ENCODE results near the gene WRNIP1. TPM values are rescaled to one million over a fixed set of nuclear protein-coding genes. Genes with fewer than 3 reads are reported as not detected.

WRNIP1 gene
- total and polyA plus RNA-seq, 10 of the 15 experiments (the other 5 are each of a cell fraction or from before 2014, with no cell fraction given) = 9.3 to 30.5 (median 24.3) TPM

DNA sequence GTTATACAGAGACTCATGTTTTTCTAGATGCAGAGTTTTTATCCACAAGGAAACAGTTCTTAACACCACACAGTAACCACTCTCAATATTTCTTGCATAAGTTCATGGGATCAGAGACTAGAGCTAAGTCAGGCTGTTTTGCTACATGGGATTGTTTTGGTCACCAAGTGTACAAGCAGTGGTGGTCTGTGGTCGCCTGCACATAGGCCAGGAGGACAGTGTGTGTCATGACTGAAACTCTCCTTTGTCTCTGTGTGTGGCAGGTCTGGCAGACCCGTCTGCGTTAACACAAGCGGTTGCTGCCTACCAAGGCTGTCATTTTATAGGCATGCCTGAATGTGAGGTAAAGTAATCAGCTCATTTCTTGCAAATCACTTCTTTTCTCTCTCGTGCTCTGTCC is 18.9 kb downstream of the WRNIP1 start:
- 72% methylated on average over 5 of the region's 5 CpGs for WGBS (ENCODE audit: insufficient coverage, insufficient replicate concordance, low lambda C conversion rate, missing lambda C conversion rate)
- Histone ChIP-seq H2AFZ (ENCODE audit: control insufficient read depth, low read depth, low read length) (no peak overlapping the region), H3K4me3 (no peak overlapping the region), H3K27me3 (replicated peaks in 1 of 2; ENCODE audit: control insufficient read depth in 2 of 2, insufficient read depth in 2 of 2, low read length in 1 of 2) (no peaks in the 10 kb centered on the region), H3K27ac (ENCODE audit: control insufficient read depth, insufficient read depth) (no peak overlapping the region), H4K20me1 (ENCODE audit: control insufficient read depth, insufficient read depth) (no peaks in the 10 kb centered on the region; the same call in 1 of the 2 replicates), H3K9ac (ENCODE audit: control insufficient read depth, insufficient read depth, low read length) (no peak overlapping the region), H3K4me2 (ENCODE audit: control insufficient read depth, insufficient read depth) (no peak overlapping the region), H3K4me1 (ENCODE audit: control insufficient read depth, insufficient read depth, low read length) (no peaks in the 10 kb centered on the region), H3K36me3 (ENCODE audit: control insufficient read depth in 2 of 2, insufficient read depth in 2 of 2, low read length in 1 of 2) (peaks cover 24 to 28% of the 10 kb centered on the region in 2 experiments), H3K9me3 (replicated peaks; ENCODE audit: control insufficient read depth, insufficient read depth, low read length) (no peaks in the 10 kb centered on the region), H3K79me2 (ENCODE audit: control insufficient read depth, insufficient read depth, low read length) (no peaks in the 10 kb centered on the region; the same call in 1 of the 2 replicates)
- ATAC-seq (no peak), DNase-seq (ENCODE audit: low read depth, low spot score) (no peak), FAIRE-seq (no peak)
- no TSS peak for BruUV-seq (replicated peaks)
- POLR2A ChIA-PET = no interaction called here
- RAD21 ChIA-PET (ENCODE audit: unreplicated experiment) = interaction anchor here (0.6 to 1.5 kb wide), 2 partner anchors 15 to 128 kb away, joined by 4 to 5 read pairs; no protein-coding TSS in a partner anchor
- intact Hi-C loops (cut with micrococcal nuclease; ENCODE audit: unreplicated experiment) = no loop called here
- SMC1A ChIA-PET (ENCODE audit: uncharacterized antibody, unreplicated experiment) = interaction anchor here (1.4 kb wide), 1 partner anchor 15 kb away, joined by 4 read pairs; no protein-coding TSS in a partner anchor
- CTCF ChIA-PET = interaction anchor here (0.7 to 1.9 kb wide), 4 partner anchors 9 to 148 kb away, joined by 3 to 8 read pairs (median 5); no protein-coding TSS in a partner anchor
- in situ Hi-C loops (cut with MboI) = no loop called here
- TF ChIP-seq CBX3 (IDR thresholded peaks at IDR 0.05; ENCODE audit: borderline replicate concordance, low read depth) (no peak), EP300 (IDR thresholded peaks at IDR 0.05; ENCODE audit: borderline replicate concordance in 1 of 2, control insufficient read depth in 1 of 2, low read depth in 2 of 2, low read length in 2 of 2) (no peak), ASH2L (IDR thresholded peaks at IDR 0.05; ENCODE audit: borderline replicate concordance, low read depth) (no peak), MYB (IDR thresholded peaks at IDR 0.05; ENCODE audit: borderline replicate concordance, low read depth, low read length) (no peak), ZNF384 (IDR thresholded peaks at IDR 0.05; ENCODE audit: borderline replicate concordance, low read depth, low read length) (no peak), IKZF2 (IDR thresholded peaks at IDR 0.05) (no peak), NRF1 (conservative IDR thresholded peaks at IDR 0.05; ENCODE audit: low read depth, low read length) (no peak), ZNF622 (IDR thresholded peaks at IDR 0.05) (no peak), RCOR1 (conservative IDR thresholded peaks at IDR 0.05; ENCODE audit: low read depth, low read length) (no peak), PAX8 (IDR thresholded peaks at IDR 0.05) (no peak), HDAC6 (IDR thresholded peaks at IDR 0.05; ENCODE audit: unreplicated experiment) (no peak), CEBPB (IDR thresholded peaks at IDR 0.05; ENCODE audit: borderline replicate concordance in 1 of 2, low read depth in 2 of 2, low read length in 2 of 2) (no peak), TCF7 (IDR thresholded peaks at IDR 0.05; ENCODE audit: borderline replicate concordance) (no peak), JUNB (IDR thresholded peaks at IDR 0.05) (no peak), GABPA (IDR thresholded peaks at IDR 0.05; ENCODE audit: low read depth) (no peak)
- TF ChIP-seq, protein P1, sequence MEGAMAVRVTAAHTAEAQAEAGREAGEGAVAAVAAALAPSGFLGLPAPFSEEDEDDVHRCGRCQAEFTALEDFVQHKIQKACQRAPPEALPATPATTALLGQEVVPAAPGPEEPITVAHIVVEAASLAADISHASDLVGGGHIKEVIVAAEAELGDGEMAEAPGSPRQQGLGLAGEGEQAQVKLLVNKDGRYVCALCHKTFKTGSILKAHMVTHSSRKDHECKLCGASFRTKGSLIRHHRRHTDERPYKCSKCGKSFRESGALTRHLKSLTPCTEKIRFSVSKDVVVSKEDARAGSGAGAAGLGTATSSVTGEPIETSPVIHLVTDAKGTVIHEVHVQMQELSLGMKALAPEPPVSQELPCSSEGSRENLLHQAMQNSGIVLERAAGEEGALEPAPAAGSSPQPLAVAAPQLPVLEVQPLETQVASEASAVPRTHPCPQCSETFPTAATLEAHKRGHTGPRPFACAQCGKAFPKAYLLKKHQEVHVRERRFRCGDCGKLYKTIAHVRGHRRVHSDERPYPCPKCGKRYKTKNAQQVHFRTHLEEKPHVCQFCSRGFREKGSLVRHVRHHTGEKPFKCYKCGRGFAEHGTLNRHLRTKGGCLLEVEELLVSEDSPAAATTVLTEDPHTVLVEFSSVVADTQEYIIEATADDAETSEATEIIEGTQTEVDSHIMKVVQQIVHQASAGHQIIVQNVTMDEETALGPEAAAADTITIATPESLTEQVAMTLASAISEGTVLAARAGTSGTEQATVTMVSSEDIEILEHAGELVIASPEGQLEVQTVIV (IDR thresholded peaks at IDR 0.05; ENCODE audit: borderline replicate concordance, partially characterized antibody) = no peak
- TF ChIP-seq, protein P2, sequence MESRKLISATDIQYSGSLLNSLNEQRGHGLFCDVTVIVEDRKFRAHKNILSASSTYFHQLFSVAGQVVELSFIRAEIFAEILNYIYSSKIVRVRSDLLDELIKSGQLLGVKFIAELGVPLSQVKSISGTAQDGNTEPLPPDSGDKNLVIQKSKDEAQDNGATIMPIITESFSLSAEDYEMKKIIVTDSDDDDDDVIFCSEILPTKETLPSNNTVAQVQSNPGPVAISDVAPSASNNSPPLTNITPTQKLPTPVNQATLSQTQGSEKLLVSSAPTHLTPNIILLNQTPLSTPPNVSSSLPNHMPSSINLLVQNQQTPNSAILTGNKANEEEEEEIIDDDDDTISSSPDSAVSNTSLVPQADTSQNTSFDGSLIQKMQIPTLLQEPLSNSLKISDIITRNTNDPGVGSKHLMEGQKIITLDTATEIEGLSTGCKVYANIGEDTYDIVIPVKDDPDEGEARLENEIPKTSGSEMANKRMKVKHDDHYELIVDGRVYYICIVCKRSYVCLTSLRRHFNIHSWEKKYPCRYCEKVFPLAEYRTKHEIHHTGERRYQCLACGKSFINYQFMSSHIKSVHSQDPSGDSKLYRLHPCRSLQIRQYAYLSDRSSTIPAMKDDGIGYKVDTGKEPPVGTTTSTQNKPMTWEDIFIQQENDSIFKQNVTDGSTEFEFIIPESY (IDR thresholded peaks at IDR 0.05) = no peak
- TF ChIP-seq, protein P3, sequence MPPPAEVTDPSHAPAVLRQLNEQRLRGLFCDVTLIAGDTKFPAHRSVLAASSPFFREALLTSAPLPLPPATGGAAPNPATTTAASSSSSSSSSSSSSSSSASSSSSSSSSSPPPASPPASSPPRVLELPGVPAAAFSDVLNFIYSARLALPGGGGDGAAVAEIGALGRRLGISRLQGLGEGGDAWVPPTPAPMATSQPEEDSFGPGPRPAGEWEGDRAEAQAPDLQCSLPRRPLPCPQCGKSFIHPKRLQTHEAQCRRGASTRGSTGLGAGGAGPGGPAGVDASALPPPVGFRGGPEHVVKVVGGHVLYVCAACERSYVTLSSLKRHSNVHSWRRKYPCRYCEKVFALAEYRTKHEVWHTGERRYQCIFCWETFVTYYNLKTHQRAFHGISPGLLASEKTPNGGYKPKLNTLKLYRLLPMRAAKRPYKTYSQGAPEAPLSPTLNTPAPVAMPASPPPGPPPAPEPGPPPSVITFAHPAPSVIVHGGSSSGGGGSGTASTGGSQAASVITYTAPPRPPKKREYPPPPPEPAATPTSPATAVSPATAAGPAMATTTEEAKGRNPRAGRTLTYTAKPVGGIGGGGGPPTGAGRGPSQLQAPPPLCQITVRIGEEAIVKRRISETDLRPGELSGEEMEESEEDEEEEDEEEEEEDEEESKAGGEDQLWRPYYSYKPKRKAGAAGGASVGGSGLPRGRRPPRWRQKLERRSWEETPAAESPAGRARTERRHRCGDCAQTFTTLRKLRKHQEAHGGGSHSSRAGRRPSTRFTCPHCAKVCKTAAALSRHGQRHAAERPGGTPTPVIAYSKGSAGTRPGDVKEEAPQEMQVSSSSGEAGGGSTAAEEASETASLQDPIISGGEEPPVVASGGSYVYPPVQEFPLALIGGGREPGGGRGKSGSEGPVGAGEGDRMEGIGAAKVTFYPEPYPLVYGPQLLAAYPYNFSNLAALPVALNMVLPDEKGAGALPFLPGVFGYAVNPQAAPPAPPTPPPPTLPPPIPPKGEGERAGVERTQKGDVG (CRISPR knock-in tag; IDR thresholded peaks at IDR 0.05) = no peak

Data from GM12878 (cell line).